ENCODE measurements around the gene PSAT1. TPM values are rescaled to one million over a fixed set of nuclear protein-coding genes. Genes with fewer than 3 reads are reported as not detected.
A peak's percentile ranks its signal among the peaks of the same experiment; 100 is the strongest.

PSAT1 gene
- total RNA-seq, 6 experiments from 2014 or later: 34.2 to 117 (median 89.3) TPM

- Histone ChIP-seq H3K4me3 (no peak overlapping the region), H3K4me1 (no peaks in the 10 kb centered on the region), H3K27ac (no peak overlapping the region), H3K27me3 (no peaks in the 10 kb centered on the region), H3K36me3 (peaks cover 0 to 6% (median 0%) of the 10 kb centered on the region in 4 donors), H3K9me3 (no peaks in the 10 kb centered on the region)
- intact Hi-C loops (cut with DNase I): no loop called here
- DNase-seq: no peak
- no peak for ATAC-seq
- TF ChIP-seq CTCF (IDR thresholded peaks at IDR 0.05) (no peak), POLR2A (IDR thresholded peaks at IDR 0.05) (no peak)
Observed at GRCh38 chr9:78269784-78270183, 27.1 kb upstream of the PSAT1 start.

DNA sequence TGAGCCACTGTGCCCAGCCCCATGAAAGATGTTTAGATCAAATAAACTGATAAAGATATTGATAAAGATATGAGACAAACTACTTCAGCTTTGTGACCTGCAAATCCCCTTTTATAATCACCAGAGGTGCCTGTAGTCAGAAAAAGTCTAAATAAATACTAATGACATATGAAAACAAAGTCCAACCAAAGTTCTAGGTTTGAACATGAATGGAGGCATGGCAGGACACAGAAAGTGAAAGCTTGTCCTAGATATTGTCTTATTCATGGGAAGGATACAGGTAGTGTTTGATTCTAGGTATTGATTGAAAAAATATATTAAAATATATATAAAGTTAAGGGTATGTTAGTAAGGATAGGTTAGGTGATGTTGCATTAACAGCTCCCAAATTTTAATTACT lies 24.6 kb upstream of the PSAT1 start:
- Histone ChIP-seq H3K4me3 (no peak overlapping the region), H3K27me3 (no peaks in the 10 kb centered on the region), H3K27ac (no peak overlapping the region), H3K4me1 (no peaks in the 10 kb centered on the region), H3K9me3 (no peaks in the 10 kb centered on the region), H3K36me3 (no peaks in the 10 kb centered on the region)
- peak; percentile 44 to 71 (median 64) for ATAC-seq
- intact Hi-C loops (cut with DNase I): no loop called here
- DNase-seq: no peak
- TF ChIP-seq POLR2A (IDR thresholded peaks at IDR 0.05) (no peak), CTCF (IDR thresholded peaks at IDR 0.05) (no peak)

- no peak for TF ChIP-seq CTCF (IDR thresholded peaks at IDR 0.05)
- no peak for TF ChIP-seq POLR2A (IDR thresholded peaks at IDR 0.05)
- Histone ChIP-seq H3K27me3 (no peaks in the 10 kb centered on the region), H3K4me3 (no peak overlapping the region), H3K27ac (no peak overlapping the region), H3K36me3 (no peaks in the 10 kb centered on the region), H3K4me1 (peaks cover 0 to 12% (median 4%) of the 10 kb centered on the region in 4 donors), H3K9me3 (no peaks in the 10 kb centered on the region)
- no peak for ATAC-seq
- intact Hi-C loops (cut with DNase I): no loop called here
- 95% methylated on average over 3 of the region's 3 CpGs for WGBS (ENCODE audit: insufficient coverage, low coverage, low lambda C conversion rate, missing lambda C conversion rate)
- DNase-seq: no peak
Observed at GRCh38 chr9:78273761-78274160, 23.2 kb upstream of the PSAT1 start.

- intact Hi-C loops (cut with DNase I): no loop called here
- 28% methylated on average over 5 of the region's 5 CpGs for WGBS (ENCODE audit: insufficient coverage, low coverage, low lambda C conversion rate, missing lambda C conversion rate)
- Histone ChIP-seq H3K9me3 (no peaks in the 10 kb centered on the region), H3K4me3 (no peak overlapping the region), H3K36me3 (no peaks in the 10 kb centered on the region), H3K27ac (peak overlapping the region in 2 of 3 donors; percentile 75 to 83), H3K27me3 (no peaks in the 10 kb centered on the region), H3K4me1 (peaks cover 0 to 34% (median 13%) of the 10 kb centered on the region in 4 donors)
- TF ChIP-seq CTCF (IDR thresholded peaks at IDR 0.05) (no peak), POLR2A (IDR thresholded peaks at IDR 0.05) (no peak)
- peak; percentile 82 to 93 (median 88) for ATAC-seq
- DNase-seq: no peak
Observed at GRCh38 chr9:78278177-78278777, 18.6 kb upstream of the PSAT1 start.

- Histone ChIP-seq H3K36me3 (no peaks in the 10 kb centered on the region), H3K27ac (peak overlapping the region in 2 of 3 donors; percentile 75 to 83), H3K9me3 (no peaks in the 10 kb centered on the region), H3K27me3 (no peaks in the 10 kb centered on the region), H3K4me3 (no peak overlapping the region), H3K4me1 (peaks cover 0 to 34% (median 13%) of the 10 kb centered on the region in 4 donors)
- TF ChIP-seq POLR2A (IDR thresholded peaks at IDR 0.05): no peak
- no peak for TF ChIP-seq CTCF (IDR thresholded peaks at IDR 0.05)
- 40% methylated on average over 1 of the region's 1 CpG for WGBS (ENCODE audit: insufficient coverage, low coverage, low lambda C conversion rate, missing lambda C conversion rate)
- DNase-seq (no peak), ATAC-seq (peak; percentile 36 to 64 (median 52))
- intact Hi-C loops (cut with DNase I): no loop called here
Observed at GRCh38 chr9:78278801-78279200, 18.1 kb upstream of the PSAT1 start.
